GM23338 (cell line): ENCODE data around the gene NAA16. TPM values are rescaled to one million over a fixed set of nuclear protein-coding genes. Genes with fewer than 3 reads are reported as not detected.

Source experiments
- ATAC-seq: fragments of 200-7000 bp; cut with Tn5 transposase; 3 replicates; pipeline ENCODE4 v1.9.1; 2020
- DNase-seq: peaks from one replicate; pipeline ENCODE4 v3.0.0-alpha.2; 2015; ENCODE audit warnings: low spot score
- H2AFZ ChIP-seq: fragments of 200-600 bp; sonication (generic); 2 replicates; pipeline ENCODE4 v1.8.0; 2016; ENCODE audit warnings: antibody characterized with exemption, mild to moderate bottlenecking, moderate library complexity
- H3F3A ChIP-seq: fragments of 200-600 bp; sonication (generic); replicated peaks from 2 replicates; pipeline ENCODE4 v1.8.0; 2017; ENCODE audit warnings: antibody characterized with exemption, mixed run types, low read depth
- H3K27ac ChIP-seq: fragments of 200-600 bp; sonication (generic); 2 replicates; pipeline ENCODE4 v1.6.1; 2016; ENCODE audit warnings: low read depth
- H3K27me3 ChIP-seq: fragments of 200-600 bp; sonication (generic); 2 replicates; pipeline ENCODE4 v1.8.0; 2016; ENCODE audit warnings: mild to moderate bottlenecking, mixed run types, moderate library complexity; ENCODE audit not compliant: insufficient read depth
- H3K36me3 ChIP-seq: fragments of 200-600 bp; sonication (generic); 2 replicates; pipeline ENCODE4 v1.8.0; 2016; ENCODE audit warnings: mild to moderate bottlenecking; ENCODE audit not compliant: insufficient read depth
- H3K4me1 ChIP-seq: fragments of 200-600 bp; sonication (generic); 2 replicates; pipeline ENCODE4 v1.8.0; 2016; ENCODE audit warnings: mild to moderate bottlenecking, moderate library complexity; ENCODE audit not compliant: insufficient read depth
- H3K4me2 ChIP-seq: fragments of 200-600 bp; sonication (generic); 2 replicates; pipeline ENCODE4 v1.7.1; 2017; ENCODE audit warnings: mixed run types
- H3K4me3 ChIP-seq: fragments of 200-600 bp; sonication (generic); 2 replicates; pipeline ENCODE4 v1.6.1; 2016; ENCODE audit warnings: mixed run types
- H3K79me2 ChIP-seq: fragments of 200-600 bp; sonication (generic); replicated peaks from 2 replicates; pipeline ENCODE4 v1.8.0; 2017; ENCODE audit warnings: mild to moderate bottlenecking; ENCODE audit not compliant: insufficient read depth
- H3K9me2 ChIP-seq: fragments of 200-600 bp; sonication (generic); 2 replicates; pipeline ENCODE4 v1.8.0; 2017; ENCODE audit not compliant: insufficient read depth
- H4K20me1 ChIP-seq: fragments of 200-600 bp; sonication (generic); replicated peaks from 2 replicates; pipeline ENCODE4 v1.8.0; 2017; ENCODE audit warnings: mild to moderate bottlenecking; ENCODE audit not compliant: insufficient read depth
- H3K27ac Mint-ChIP-seq: 2 replicates; pipeline ENCODE4 v1.8.0; 2020; ENCODE audit warnings: inconsistent platforms, mild to moderate bottlenecking, moderate library complexity, mixed read lengths
- H3K27me3 Mint-ChIP-seq: 3 replicates; pipeline ENCODE4 v1.8.0; 2022; ENCODE audit warnings: low read depth, mild to moderate bottlenecking, moderate library complexity, mixed read lengths, inconsistent platforms; ENCODE audit not compliant: insufficient read depth, poor library complexity
- H3K36me3 Mint-ChIP-seq: 3 replicates; pipeline ENCODE4 v1.8.0; 2021; ENCODE audit warnings: low read depth, mild to moderate bottlenecking, inconsistent platforms, moderate library complexity, mixed read lengths
- H3K4me1 Mint-ChIP-seq: 3 replicates; pipeline ENCODE4 v1.8.0; 2020; ENCODE audit warnings: mild to moderate bottlenecking, inconsistent platforms, mixed read lengths
- H3K4me3 Mint-ChIP-seq: 3 replicates; pipeline ENCODE4 v1.8.0; 2021; ENCODE audit warnings: moderate library complexity, mild to moderate bottlenecking, inconsistent platforms, mixed read lengths
- H3K9me3 Mint-ChIP-seq: 3 replicates; pipeline ENCODE4 v1.8.0; 2020; ENCODE audit warnings: moderate library complexity, mild to moderate bottlenecking, inconsistent platforms, mixed read lengths
- ETS1 ChIP-seq: IDR thresholded peaks from 2 replicates; pipeline ENCODE4 v1.6.1; 2016; ENCODE audit warnings: antibody characterized with exemption
- NANOG ChIP-seq: IDR thresholded peaks from 2 replicates; pipeline ENCODE4 v1.6.1; 2016; ENCODE audit warnings: antibody characterized with exemption, borderline replicate concordance
- REST ChIP-seq: IDR thresholded peaks from one replicate; pipeline ENCODE4 v1.6.1; 2018; ENCODE audit warnings: antibody characterized with exemption; ENCODE audit not compliant: unreplicated experiment
- STAT1 ChIP-seq: IDR thresholded peaks from one replicate; pipeline ENCODE4 v1.6.1; 2016; ENCODE audit warnings: antibody characterized with exemption; ENCODE audit not compliant: unreplicated experiment
- ZNF114 ChIP-seq: fragments of 250-450 bp; sonication (Bioruptor Pico); IDR thresholded peaks from 2 replicates; pipeline ENCODE4 v1.5.0; 2020; ENCODE audit warnings: mild to moderate bottlenecking, moderate library complexity
- ZNF462 ChIP-seq: fragments of 250-450 bp; sonication (Bioruptor Pico); IDR thresholded peaks from 2 replicates; pipeline ENCODE4 v1.5.0; 2020; ENCODE audit warnings: mild to moderate bottlenecking, moderate library complexity
- polyA plus RNA-seq: library from polyadenylated mRNA; unstranded; fragments of >200 nt; fragmentation: Nextera tagmentation; extraction: Ambion mirVana; gene quantifications from 2 replicates; pipeline ENCODE4 v1.2.1, GENCODE V29; 2016
- total RNA-seq: library from RNA; depleted of rRNA; stranded (reverse); fragments of >200 nt; shearing (Covaris generic); gene quantifications from 2 replicates; pipeline ENCODE4 v1.2.3, GENCODE V29; 2014

The NAA16 gene
- total and polyA plus RNA-seq, 2 experiments from 2014 or later: 42.3 to 51.7 TPM

GRCh38 chr13:41295973-41296372 lies 15.1 kb upstream of the NAA16 start (continued):
- no peak for TF ChIP-seq ZNF462 (CRISPR knock-in tag)

GRCh38 chr13:41296879-41297646 lies 14.0 kb upstream of the NAA16 start:
- DNase-seq (no peak), ATAC-seq (no peak)
- H3K4me1 Mint-ChIP-seq: no peaks in the 10 kb centered on the region
- no peaks in the 10 kb centered on the region for H3F3A ChIP-seq
- TF ChIP-seq REST: no peak
- TF ChIP-seq STAT1: no peak
- no peak for TF ChIP-seq ETS1
- no peak for TF ChIP-seq NANOG
- no peak for TF ChIP-seq ZNF114 (CRISPR knock-in tag)
- no peaks in the 10 kb centered on the region for H4K20me1 ChIP-seq
- H3K27ac ChIP-seq: no peak overlapping the region
- no peak overlapping the region for H3K4me2 ChIP-seq
- H3K27me3 ChIP-seq: no peaks in the 10 kb centered on the region
- no peak overlapping the region for H3K27ac Mint-ChIP-seq
- H2AFZ ChIP-seq: no peak overlapping the region
- 0 out of 2 replicates have a peak, but pooled peaks cover 6% of the 10 kb centered on the region for H3K9me2 ChIP-seq
- H3K4me3 ChIP-seq: no peak overlapping the region
- H3K4me3 Mint-ChIP-seq: no peak overlapping the region
- no peaks in the 10 kb centered on the region for H3K79me2 ChIP-seq
- H3K36me3 Mint-ChIP-seq: no peaks in the 10 kb centered on the region
- 0 out of 2 replicates have a peak, but pooled peaks cover 6% of the 10 kb centered on the region for H3K4me1 ChIP-seq
- H3K27me3 Mint-ChIP-seq: no peaks in the 10 kb centered on the region
- peaks cover 5% of the 10 kb centered on the region for H3K9me3 Mint-ChIP-seq
- H3K36me3 ChIP-seq: no peaks in the 10 kb centered on the region
